GM12891 (cell line): Measurements from ENCODE around the gene PRKN.

Experiments used
- POLR2A ChIP-seq: IDR thresholded peaks from 2 replicates; pipeline ENCODE4 v1.6.1; 2011; ENCODE audit warnings: low read depth, low read length, control low read depth
- POLR2AphosphoS5 ChIP-seq: IDR thresholded peaks from 2 replicates; pipeline ENCODE4 v1.6.1; 2011; ENCODE audit warnings: low read depth, low read length, control low read depth
- SPI1 ChIP-seq: IDR thresholded peaks from 2 replicates; pipeline ENCODE4 v1.6.1; 2011; ENCODE audit warnings: low read depth, low read length, control low read depth
- TAF1 ChIP-seq: IDR thresholded peaks from 2 replicates; pipeline ENCODE4 v1.6.1; 2011; ENCODE audit warnings: low read depth, low read length, control low read depth

- TF ChIP-seq TAF1, result no peak
- TF ChIP-seq POLR2A, result no peak
- no peak for TF ChIP-seq POLR2AphosphoS5
- TF ChIP-seq SPI1, result no peak
Observed at GRCh38 chr6:161906571-161906970, 821.0 kb downstream of the PRKN start.
